ENCODE measurements around the gene ZNF507.

- TF ChIP-seq SIN3A (conservative IDR thresholded peaks at IDR 0.05 in 1 of 2, IDR thresholded peaks at IDR 0.05 in 1 of 2; ENCODE audit: low read depth in 1 of 2, low read length in 2 of 2) (no peak), EZH2 (IDR thresholded peaks at IDR 0.05; ENCODE audit: low read depth, low read length, severe bottlenecking) (no peak), CTCF (IDR thresholded peaks at IDR 0.05; ENCODE audit: control extremely low read depth in 1 of 3, insufficient read depth in 1 of 3, low read depth in 1 of 3, low read length in 3 of 3) (no peak), YY1 (IDR thresholded peaks at IDR 0.05; ENCODE audit: low read depth, low read length) (no peak), KDM4A (IDR thresholded peaks at IDR 0.05; ENCODE audit: low read depth, low read length, severe bottlenecking) (no peak), RAD21 (IDR thresholded peaks at IDR 0.05 in 1 of 2, conservative IDR thresholded peaks at IDR 0.05 in 1 of 2; ENCODE audit: low read depth in 2 of 2, low read length in 2 of 2) (no peak), POLR2A (IDR thresholded peaks at IDR 0.05; ENCODE audit: control extremely low read depth in 1 of 2, low read depth in 2 of 2, low read length in 2 of 2) (no peak), USF2 (IDR thresholded peaks at IDR 0.05; ENCODE audit: low read length) (no peak), SP1 (IDR thresholded peaks at IDR 0.05; ENCODE audit: low read depth, low read length) (no peak), MAX (IDR thresholded peaks at IDR 0.05) (no peak), EP300 (IDR thresholded peaks at IDR 0.05; ENCODE audit: borderline replicate concordance in 1 of 2, low read depth in 2 of 2, low read length in 2 of 2) (no peak)
Observed at GRCh38 chr19:32373585-32374295, 28.3 kb downstream of the ZNF507 start.
